Endometrium (tissue), 2 donors: ENCODE data around the gene PUM2.

Source experiments
- FAIRE-seq: peaks from 2 replicates; lab custom pipeline; 2012; peaks lifted over from hg19 to GRCh38; lab: Jason Lieb, UNC
- donor health status: control.
- donor health status: control.

The PUM2 gene

GRCh38 chr2:20199633-20200270 is 150.9 kb downstream of the PUM2 start:
- no peak for FAIRE-seq

- FAIRE-seq: no peak
Observed at GRCh38 chr2:20198796-20199632, 151.6 kb downstream of the PUM2 start.
